ENCODE measurements around the gene ATXN1.
A peak's percentile ranks its signal among the peaks of the same experiment; 100 is the strongest.

The ATXN1 gene

GRCh38 chr6:16361861-16362260 is 399.4 kb downstream of the ATXN1 start:
- Histone ChIP-seq H3K4me3 (no peak overlapping the region), H3K9me3 (no peaks in the 10 kb centered on the region), H3K4me1 (peaks cover 0 to 14% (median 0%) of the 10 kb centered on the region in 4 donors), H3K36me3 (peaks cover 0 to 7% (median 0%) of the 10 kb centered on the region in 3 donors), H3K27ac (no peak overlapping the region), H3K27me3 (no peaks in the 10 kb centered on the region)
- intact Hi-C loops (cut with DNase I; ENCODE audit: low total_unique reads), result no loop called here
- DNase-seq, result no peak
- no peak for TF ChIP-seq CTCF (IDR thresholded peaks at IDR 0.05)

- no peaks in the 10 kb centered on the region for H3K27me3 ChIP-seq
- DNase-seq, result no peak
- no peak overlapping the region for H3K4me3 ChIP-seq
These were observed 400.1 kb downstream of the ATXN1 start for GRCh38 chr6:16361121-16361520.

GRCh38 chr6:16360365-16360764 is 400.9 kb downstream of the ATXN1 start:
- no peak for DNase-seq
- Histone ChIP-seq H3K36me3 (peaks cover 0 to 7% (median 0%) of the 10 kb centered on the region in 3 donors), H3K4me1 (peaks cover 0 to 27% (median 0%) of the 10 kb centered on the region in 4 donors), H3K4me3 (no peak overlapping the region), H3K27me3 (no peaks in the 10 kb centered on the region), H3K27ac (peak overlapping the region in 1 of 2 donors; percentile 7), H3K9me3 (no peaks in the 10 kb centered on the region)
- intact Hi-C loops (cut with DNase I; ENCODE audit: low total_unique reads), result no loop called here
- no peak for TF ChIP-seq CTCF (IDR thresholded peaks at IDR 0.05)

More at GRCh38 chr6:16361121-16361520, 400.1 kb downstream of the ATXN1 start:
- intact Hi-C loops (cut with DNase I; ENCODE audit: low total_unique reads), result no loop called here
- Histone ChIP-seq H3K4me1 (peaks cover 0 to 20% (median 0%) of the 10 kb centered on the region in 4 donors), H3K36me3 (peaks cover 0 to 7% (median 0%) of the 10 kb centered on the region in 3 donors), H3K27ac (no peak overlapping the region), H3K9me3 (no peaks in the 10 kb centered on the region)
- no peak for TF ChIP-seq CTCF (IDR thresholded peaks at IDR 0.05)

GRCh38 chr6:16359563-16359962 is 401.7 kb downstream of the ATXN1 start:
- no peaks in the 10 kb centered on the region for H3K9me3 ChIP-seq
- peaks cover 0 to 27% (median 0%) of the 10 kb centered on the region in 4 donors for H3K4me1 ChIP-seq
- peaks cover 0 to 7% (median 0%) of the 10 kb centered on the region in 3 donors for H3K36me3 ChIP-seq
- TF ChIP-seq CTCF (IDR thresholded peaks at IDR 0.05), result no peak
- H3K4me3 ChIP-seq, result no peak overlapping the region
- DNase-seq, result no peak
- intact Hi-C loops (cut with DNase I; ENCODE audit: low total_unique reads), result no loop called here
- no peak overlapping the region for H3K27ac ChIP-seq
- H3K27me3 ChIP-seq, result no peaks in the 10 kb centered on the region

- DNase-seq, result no peak
- Histone ChIP-seq H3K9me3 (no peaks in the 10 kb centered on the region), H3K36me3 (peaks cover 0 to 7% (median 0%) of the 10 kb centered on the region in 3 donors), H3K27ac (no peak overlapping the region), H3K4me1 (peaks cover 0 to 27% (median 0%) of the 10 kb centered on the region in 4 donors), H3K27me3 (no peaks in the 10 kb centered on the region), H3K4me3 (no peak overlapping the region)
- intact Hi-C loops (cut with DNase I; ENCODE audit: low total_unique reads), result no loop called here
- TF ChIP-seq CTCF (IDR thresholded peaks at IDR 0.05), result no peak
These were observed 402.6 kb downstream of the ATXN1 start for GRCh38 chr6:16358531-16359138.

All from tibial artery (tissue), 4 donors.